Right cardiac atrium (tissue), 5 donors: ENCODE results near the gene CST6. TPM values are rescaled to one million over a fixed set of nuclear protein-coding genes. Genes with fewer than 3 reads are reported as not detected.
A peak's percentile ranks its signal among the peaks of the same experiment; 100 is the strongest.

ENCODE experiments used
- ATAC-seq, 2 donors: fragments of 200-7000 bp; cut with Tn5 transposase; one replicate each; pipeline versions ENCODE4 v1.8.0 to v1.9.1; 2020; ENCODE audit warnings: moderate library complexity in 2 of 2, mild to moderate bottlenecking in 1 of 2
- DNase-seq, 3 donors: peaks; one replicate each; pipeline ENCODE4 v3.0.0-alpha.2; 2020
- H3K27ac ChIP-seq: one replicate; pipeline ENCODE4 v1.5.1; 2013; ENCODE audit warnings: mild to moderate bottlenecking, low read length, control low read depth, moderate library complexity
- H3K27me3 ChIP-seq: one replicate; pipeline ENCODE4 v1.6.1; 2013; ENCODE audit not compliant: control insufficient read depth, insufficient read depth
- H3K4me1 ChIP-seq: one replicate; pipeline ENCODE4 v1.6.1; 2013; ENCODE audit warnings: low read length; ENCODE audit not compliant: control insufficient read depth, insufficient read depth
- H3K4me3 ChIP-seq: one replicate; pipeline ENCODE4 v1.5.1; 2013; ENCODE audit warnings: low read length, control low read depth
- H3K9me3 ChIP-seq: one replicate; pipeline ENCODE4 v1.6.1; 2013; ENCODE audit warnings: low read length; ENCODE audit not compliant: control insufficient read depth
- WGBS: extraction: QIAGEN DNeasy Blood & Tissue Kit; methylation state at CpG from one replicate; pipeline ENCODE4 v1.1.7; 2013; 5-methylcytosine and 5-hydroxymethylcytosine counted together
- intact Hi-C, 4 donors: fragments of 100-400 bp; cut with DNase I; formaldehyde crosslinking; loops; one replicate each; pipeline versions ENCODE4 v1.11.0 to v1.14.0; 2022 to 2023
- polyA plus RNA-seq: library from polyadenylated mRNA; stranded (reverse); fragments of 200-250 nt; gene quantifications from one replicate; pipeline ENCODE4 v1.2.3, GENCODE V29; 2013
- total RNA-seq, 4 donors: library from RNA; stranded (reverse); fragmentation: NEBNext Ultra II Directional; extraction: Animal tissue kit (Norgen Biotek cat#: 25700); gene quantifications; one replicate each; pipeline ENCODE4 v1.2.1, GENCODE V29; 2021
- donor health status: healthy with polysubstance abuse.
- donor health status: DM: no; HTN: yes; CAD: no.
- donor health status: DM: no; HTN: no; CAD: no.
- donor health status: DM: no; HTN: yes; CAD: no; lungs with severe emphysema.
- donor health status: DM: yes; HTN: yes; CAD: no.

The CST6 gene
- total and polyA plus RNA-seq, 5 donors, result 1.2 to 3.6 (median 2.1) TPM

GRCh38 chr11:66037327-66037726 is 25.5 kb downstream of the CST6 start:
- ATAC-seq (no peak), DNase-seq (no peak)
- intact Hi-C loops, result no loop called here
- H3K27ac ChIP-seq, result no peak overlapping the region
- no peaks in the 10 kb centered on the region for H3K27me3 ChIP-seq
- H3K9me3 ChIP-seq, result no peaks in the 10 kb centered on the region
- H3K4me3 ChIP-seq, result no peak overlapping the region
- WGBS, result 92% methylated on average over 3 of the region's 3 CpGs
- no peaks in the 10 kb centered on the region for H3K4me1 ChIP-seq

- DNase-seq (no peak), ATAC-seq (no peak)
- no peak overlapping the region for H3K4me3 ChIP-seq
- no peaks in the 10 kb centered on the region for H3K4me1 ChIP-seq
- no peak overlapping the region for H3K27ac ChIP-seq
- H3K27me3 ChIP-seq, result no peaks in the 10 kb centered on the region
- intact Hi-C loops, result no loop called here
- 81% methylated on average over 3 of the region's 3 CpGs for WGBS
- no peaks in the 10 kb centered on the region for H3K9me3 ChIP-seq
Observed at GRCh38 chr11:66039765-66040164, 28.0 kb downstream of the CST6 start.

DNA sequence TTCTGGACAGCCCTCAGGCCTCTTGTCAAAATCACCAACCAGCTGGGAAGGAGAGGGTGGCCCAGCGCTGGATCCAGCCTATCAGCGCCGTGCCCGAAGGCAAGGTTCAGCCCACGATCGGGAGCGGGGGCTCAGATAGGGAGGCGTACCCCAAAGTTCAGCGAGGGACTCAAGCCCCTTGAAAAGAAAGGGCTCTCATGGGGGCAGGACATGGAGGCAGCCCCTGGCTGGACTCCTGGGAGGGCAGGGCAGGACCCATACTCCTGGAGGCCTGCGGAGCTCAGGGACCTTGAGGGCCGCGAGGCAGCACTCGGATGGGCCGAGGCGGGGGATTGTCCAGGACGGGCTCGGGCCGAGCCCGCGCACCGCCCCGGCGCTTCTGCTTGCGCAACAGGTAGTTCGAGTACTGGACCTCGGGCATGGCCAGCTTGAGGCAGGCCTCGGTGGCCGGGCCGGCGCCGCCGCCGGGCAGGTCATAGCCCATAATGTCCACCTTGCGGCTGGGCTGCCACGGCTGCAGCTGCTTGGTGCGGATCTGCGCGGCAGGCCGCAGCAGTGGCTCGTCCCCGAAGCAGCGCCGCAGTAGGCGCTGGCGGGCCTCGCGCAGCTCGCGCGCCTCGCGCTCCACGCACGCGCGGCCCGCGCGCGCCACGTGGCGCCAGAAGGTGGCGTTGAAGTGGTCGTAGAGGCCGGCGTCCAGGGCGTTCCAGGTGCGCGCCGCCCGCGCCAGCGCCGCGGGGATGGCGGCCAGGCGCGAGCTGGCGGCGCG is 30.6 kb downstream of the CST6 start:
- Histone ChIP-seq H3K27me3 (no peaks in the 10 kb centered on the region), H3K27ac (no peak overlapping the region), H3K4me3 (no peak overlapping the region), H3K9me3 (no peaks in the 10 kb centered on the region), H3K4me1 (no peaks in the 10 kb centered on the region)
- no peak for ATAC-seq
- intact Hi-C loops, result no loop called here
- DNase-seq, result no peak
- whole genome bisulfite sequencing, result 96% methylated on average over 81 of the region's 81 CpGs

GRCh38 chr11:66042996-66043906 is 31.4 kb downstream of the CST6 start:
- 96% methylated on average over 88 of the region's 88 CpGs for WGBS
- no peak for DNase-seq

DNA sequence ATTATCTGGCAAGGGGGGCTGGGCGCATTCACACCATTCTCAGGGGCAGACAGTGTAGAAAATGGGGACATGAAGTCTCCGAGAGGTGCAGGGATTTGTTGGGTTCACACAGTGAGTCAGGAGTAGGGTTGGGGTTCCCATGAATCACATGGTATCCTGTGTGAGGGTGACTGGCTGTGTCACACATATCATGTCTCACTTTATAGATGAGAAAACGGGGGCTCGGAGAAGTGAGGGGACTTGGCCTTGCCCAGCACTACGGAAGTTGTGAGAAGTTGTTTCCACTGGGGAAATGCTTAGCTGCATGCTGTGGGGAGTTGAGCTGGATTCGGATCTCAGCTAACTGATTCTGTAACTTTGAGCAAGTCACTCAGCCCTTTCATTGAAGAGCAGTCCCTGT is 32.9 kb downstream of the CST6 start:
- WGBS, result 64% methylated on average over 6 of the region's 6 CpGs
- ATAC-seq, result no peak
- no peak for DNase-seq
- intact Hi-C loops, result no loop called here
- no peak overlapping the region for H3K4me3 ChIP-seq
- H3K27ac ChIP-seq, result no peak overlapping the region
- no peaks in the 10 kb centered on the region for H3K27me3 ChIP-seq
- H3K9me3 ChIP-seq, result no peaks in the 10 kb centered on the region
- H3K4me1 ChIP-seq, result no peaks in the 10 kb centered on the region

More at GRCh38 chr11:66042996-66043906, 31.4 kb downstream of the CST6 start:
- ATAC-seq, result no peak
- Histone ChIP-seq H3K4me3 (no peak overlapping the region), H3K27ac (no peak overlapping the region), H3K9me3 (no peaks in the 10 kb centered on the region), H3K27me3 (no peaks in the 10 kb centered on the region), H3K4me1 (no peaks in the 10 kb centered on the region)
- intact Hi-C loops, result no loop called here

GRCh38 chr11:66045177-66045639 is 33.4 kb downstream of the CST6 start:
- 17% methylated on average over 11 of the region's 11 CpGs for WGBS
- DNase-seq, result peak; percentile 74 to 88 (median 87)
- intact Hi-C loops, result no loop called here

DNA sequence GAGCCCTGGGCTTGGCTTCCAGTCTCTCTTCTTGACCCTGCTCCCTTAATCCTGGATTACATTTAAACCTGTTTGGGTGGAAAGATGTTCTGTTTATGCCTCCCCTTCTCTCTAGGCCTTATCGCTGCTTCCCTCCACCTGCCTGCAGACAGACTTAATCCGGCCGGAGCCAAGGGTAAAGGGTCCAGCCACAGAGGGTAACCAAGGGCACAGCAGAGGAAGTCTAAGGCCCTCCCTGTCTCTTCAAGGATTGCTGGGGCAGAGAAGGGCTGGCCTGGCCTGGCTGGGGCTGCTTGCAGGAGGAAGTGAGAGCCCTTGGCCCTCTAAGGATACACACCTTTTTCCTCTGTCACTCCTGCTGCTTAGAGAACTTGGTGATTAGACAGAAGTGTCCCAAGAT is 35.1 kb downstream of the CST6 start:
- H3K27ac ChIP-seq, result peak overlapping the region; percentile 45
- no peaks in the 10 kb centered on the region for H3K27me3 ChIP-seq
- intact Hi-C loops, result no loop called here
- peaks cover 3% of the 10 kb centered on the region for H3K4me1 ChIP-seq
- ATAC-seq (no peak), DNase-seq (no peak)
- H3K9me3 ChIP-seq, result no peaks in the 10 kb centered on the region
- whole genome bisulfite sequencing, result 96% methylated on average over 3 of the region's 3 CpGs
- H3K4me3 ChIP-seq, result no peak overlapping the region

More at GRCh38 chr11:66045177-66045639, 33.4 kb downstream of the CST6 start:
- no peaks in the 10 kb centered on the region for H3K27me3 ChIP-seq
- no peak overlapping the region for H3K27ac ChIP-seq
- peak; percentile 53 to 64 for ATAC-seq
- H3K9me3 ChIP-seq, result no peaks in the 10 kb centered on the region
- no peak overlapping the region for H3K4me3 ChIP-seq
- H3K4me1 ChIP-seq, result no peaks in the 10 kb centered on the region

DNA sequence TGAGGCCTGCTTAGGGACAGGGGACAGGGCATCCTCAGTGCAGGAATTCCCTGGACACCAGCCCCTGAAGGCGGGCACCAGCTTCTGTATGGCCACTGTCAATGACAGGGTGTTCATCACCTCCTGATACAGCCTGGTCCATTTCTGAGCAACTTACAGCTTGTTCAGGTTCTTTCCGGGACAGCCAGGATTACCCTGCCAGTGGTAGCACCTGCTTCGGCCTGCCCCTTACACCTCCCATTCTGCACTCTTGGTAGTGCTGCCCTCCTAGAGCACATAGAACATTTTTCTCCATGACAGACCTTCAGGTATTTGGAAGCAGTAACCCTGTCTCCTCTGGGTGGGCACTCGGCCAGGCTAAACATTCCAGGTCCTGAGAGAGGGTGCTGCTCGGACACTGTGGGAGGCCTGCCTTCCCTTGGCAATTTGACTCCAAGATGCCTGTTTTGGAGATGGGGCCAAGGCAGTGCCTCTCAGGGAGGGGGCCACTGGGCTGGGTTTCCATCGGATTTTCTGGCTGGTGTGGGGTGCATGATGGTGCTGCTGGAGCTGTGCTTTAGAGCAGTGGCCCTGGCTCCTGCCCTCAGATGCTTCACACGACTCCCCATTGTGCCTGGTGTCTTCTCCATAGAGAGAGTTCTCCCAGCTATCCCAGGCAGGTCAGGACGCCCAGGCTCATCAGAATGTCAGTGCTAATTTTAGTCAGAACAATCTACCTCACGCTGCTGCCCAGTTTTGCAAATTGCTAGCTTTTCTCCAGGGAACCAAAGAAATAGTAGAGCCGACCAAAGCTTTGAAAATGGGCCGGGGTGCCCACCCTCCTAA is 35.9 kb downstream of the CST6 start:
- Histone ChIP-seq H3K9me3 (no peaks in the 10 kb centered on the region), H3K4me1 (peaks cover 3% of the 10 kb centered on the region), H3K4me3 (no peak overlapping the region), H3K27me3 (no peaks in the 10 kb centered on the region), H3K27ac (peak overlapping the region; percentile 48)
- WGBS, result 60% methylated on average over 11 of the region's 11 CpGs
- DNase-seq (peak in 2 of 3 donors; percentile 66), ATAC-seq (peak in 1 of 2 donors; percentile 25)
- intact Hi-C loops, result no loop called here

GRCh38 chr11:66048547-66049323 is 36.9 kb downstream of the CST6 start, which contains the start of gene GAL3ST3:
Gene GAL3ST3 (minus strand): TSS chr11:66049161. CDS start chr11:66045415, 3,746 bp downstream.
- DNase-seq (peak in 1 of 3 donors; percentile 59), ATAC-seq (no peak)
- Histone ChIP-seq H3K27me3 (no peaks in the 10 kb centered on the region), H3K9me3 (no peaks in the 10 kb centered on the region), H3K4me1 (peaks cover 7% of the 10 kb centered on the region), H3K4me3 (peak within 1 kb of the TSS; percentile 47), H3K27ac (peak within 1 kb of the TSS; percentile 48)
- WGBS, result 8% methylated on average over 39 of the region's 39 CpGs
- intact Hi-C loops, result no loop called here
